Esophagus squamous epithelium (tissue), 5 donors: ENCODE measurements around the gene NUDT22. TPM values are rescaled to one million over a fixed set of nuclear protein-coding genes. Genes with fewer than 3 reads are reported as not detected.

ENCODE experiments used
- DNase-seq: peaks from one replicate; lab custom pipeline; 2025; lab: John Stamatoyannopoulos, UW
- H3K27ac ChIP-seq, 4 donors: fragments of 200-600 bp; sonication (generic); one replicate each; pipeline ENCODE4 v1.5.1; 2016 to 2019; ENCODE audit warnings: mild to moderate bottlenecking in 1 of 4
- H3K27me3 ChIP-seq, 4 donors: fragments of 200-600 bp; sonication (generic); 1 replicate in 3 of 4; 2 replicates in 1 of 4; pipeline versions ENCODE4 v1.5.1 to v1.6.0; 2017 to 2021; ENCODE audit warnings: antibody characterized with exemption in 1 of 4
- H3K36me3 ChIP-seq, 3 donors: fragments of 200-600 bp; sonication (generic); one replicate each; pipeline ENCODE4 v1.5.1; 2016 to 2019
- H3K4me1 ChIP-seq, 3 donors: fragments of 200-600 bp; sonication (generic); one replicate each; pipeline ENCODE4 v1.5.1; 2017 to 2019
- H3K4me3 ChIP-seq, 4 donors: fragments of 200-600 bp; sonication (generic); 1 replicate in 3 of 4; 2 replicates in 1 of 4; pipeline ENCODE4 v1.5.1; 2016 to 2019; ENCODE audit warnings: mild to moderate bottlenecking in 2 of 4, moderate library complexity in 1 of 4
- H3K9me3 ChIP-seq, 3 donors: fragments of 200-600 bp; sonication (generic); one replicate each; pipeline ENCODE4 v1.5.1; 2016 to 2019
- POLR2A ChIP-seq, 4 donors: fragments of 450-650 bp; IDR thresholded peaks; one replicate each; pipeline ENCODE4 v1.6.1; 2017; ENCODE audit warnings: antibody characterized with exemption in 4 of 4, mild to moderate bottlenecking in 4 of 4, moderate library complexity in 3 of 4
- WGBS, 2 donors: methylation state at CpG; one replicate each; pipeline ENCODE4 v1.1.5; 2018; 5-methylcytosine and 5-hydroxymethylcytosine counted together
- intact Hi-C: fragments of 100-400 bp; cut with DNase I; formaldehyde crosslinking; loops from one replicate; pipeline ENCODE4 v1.15.0; 2022
- total RNA-seq, 4 donors: library from RNA; depleted of rRNA; stranded (reverse); fragments of >200 nt; gene quantifications; one replicate each; pipeline ENCODE4 v1.1.0, GENCODE V29; 2016
- TF ChIP-seq, protein P1 (sequence below), 6 experiments: fragments of 450-650 bp in 4 of 6; fragments of 200-600 bp in 2 of 6; sonication (generic) in 2 of 6; IDR thresholded peaks; one replicate each; pipeline ENCODE4 v1.5.1; 2016 to 2019; ENCODE audit warnings: antibody characterized with exemption in 6 of 6, mild to moderate bottlenecking in 4 of 6, moderate library complexity in 4 of 6
- donor health status: DM: yes; HTN: yes; CAD: no.

The NUDT22 gene
- total RNA-seq, 4 donors from 2014 or later, result 44.0 to 60.1 (median 50.7) TPM

- no peak overlapping the region for H3K4me3 ChIP-seq
- intact Hi-C loops, result loop anchor here (5.0 kb wide), 1 partner anchor 98 kb away; the partner anchor contains the start of gene CATSPERZ
- peaks cover 13 to 79% (median 37%) of the 10 kb centered on the region in 3 donors for H3K36me3 ChIP-seq
- no peak for DNase-seq
- H3K9me3 ChIP-seq, result no peaks in the 10 kb centered on the region
- peak overlapping the region in 3 of 4 donors; percentile 38 to 89 (median 87) for H3K27ac ChIP-seq
- H3K4me1 ChIP-seq, result peaks cover 4 to 52% (median 8%) of the 10 kb centered on the region in 3 donors
- no peak for TF ChIP-seq POLR2A (IDR thresholded peaks at IDR 0.05)
- TF ChIP-seq, protein P1, sequence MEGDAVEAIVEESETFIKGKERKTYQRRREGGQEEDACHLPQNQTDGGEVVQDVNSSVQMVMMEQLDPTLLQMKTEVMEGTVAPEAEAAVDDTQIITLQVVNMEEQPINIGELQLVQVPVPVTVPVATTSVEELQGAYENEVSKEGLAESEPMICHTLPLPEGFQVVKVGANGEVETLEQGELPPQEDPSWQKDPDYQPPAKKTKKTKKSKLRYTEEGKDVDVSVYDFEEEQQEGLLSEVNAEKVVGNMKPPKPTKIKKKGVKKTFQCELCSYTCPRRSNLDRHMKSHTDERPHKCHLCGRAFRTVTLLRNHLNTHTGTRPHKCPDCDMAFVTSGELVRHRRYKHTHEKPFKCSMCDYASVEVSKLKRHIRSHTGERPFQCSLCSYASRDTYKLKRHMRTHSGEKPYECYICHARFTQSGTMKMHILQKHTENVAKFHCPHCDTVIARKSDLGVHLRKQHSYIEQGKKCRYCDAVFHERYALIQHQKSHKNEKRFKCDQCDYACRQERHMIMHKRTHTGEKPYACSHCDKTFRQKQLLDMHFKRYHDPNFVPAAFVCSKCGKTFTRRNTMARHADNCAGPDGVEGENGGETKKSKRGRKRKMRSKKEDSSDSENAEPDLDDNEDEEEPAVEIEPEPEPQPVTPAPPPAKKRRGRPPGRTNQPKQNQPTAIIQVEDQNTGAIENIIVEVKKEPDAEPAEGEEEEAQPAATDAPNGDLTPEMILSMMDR (IDR thresholded peaks at IDR 0.05), result peak; percentile 66 to 87 (median 73)
- WGBS, 2 donors, result 19 to 30% methylated on average over 7 of the region's 7 CpGs
- no peaks in the 10 kb centered on the region for H3K27me3 ChIP-seq
These were observed 21.5 kb upstream of the NUDT22 start for GRCh38 chr11:64204464-64204989.

GRCh38 chr11:64206457-64207255, 19.4 kb upstream of the NUDT22 start, which contains the start of gene FERMT3:
Gene FERMT3 (plus strand): TSS chr11:64206721. CDS start chr11:64207365, 644 bp downstream.
- H3K4me1 ChIP-seq, result peaks cover 4 to 52% (median 8%) of the 10 kb centered on the region in 3 donors
- H3K27me3 ChIP-seq, result no peaks in the 10 kb centered on the region
- no peaks in the 10 kb centered on the region for H3K9me3 ChIP-seq
- H3K27ac ChIP-seq, result peak within 1 kb of the TSS; percentile 76 to 89 (median 82)
- 42% methylated on average over 7 of the region's 27 CpGs; no CpG with 5 or more reads in 1 of the 2 donors for WGBS, 2 donors
- peaks cover 13 to 73% (median 18%) of the 10 kb centered on the region in 3 donors for H3K36me3 ChIP-seq
- no peak for DNase-seq
- H3K4me3 ChIP-seq, result peak within 1 kb of the TSS; percentile 29 to 64 (median 42)
- intact Hi-C loops, result no loop called here
- TF ChIP-seq, protein P1 (IDR thresholded peaks at IDR 0.05), result peak in 1 of 6 experiments; percentile 7
- TF ChIP-seq POLR2A (IDR thresholded peaks at IDR 0.05), result peak in 1 of 4 donors; percentile 55

DNA sequence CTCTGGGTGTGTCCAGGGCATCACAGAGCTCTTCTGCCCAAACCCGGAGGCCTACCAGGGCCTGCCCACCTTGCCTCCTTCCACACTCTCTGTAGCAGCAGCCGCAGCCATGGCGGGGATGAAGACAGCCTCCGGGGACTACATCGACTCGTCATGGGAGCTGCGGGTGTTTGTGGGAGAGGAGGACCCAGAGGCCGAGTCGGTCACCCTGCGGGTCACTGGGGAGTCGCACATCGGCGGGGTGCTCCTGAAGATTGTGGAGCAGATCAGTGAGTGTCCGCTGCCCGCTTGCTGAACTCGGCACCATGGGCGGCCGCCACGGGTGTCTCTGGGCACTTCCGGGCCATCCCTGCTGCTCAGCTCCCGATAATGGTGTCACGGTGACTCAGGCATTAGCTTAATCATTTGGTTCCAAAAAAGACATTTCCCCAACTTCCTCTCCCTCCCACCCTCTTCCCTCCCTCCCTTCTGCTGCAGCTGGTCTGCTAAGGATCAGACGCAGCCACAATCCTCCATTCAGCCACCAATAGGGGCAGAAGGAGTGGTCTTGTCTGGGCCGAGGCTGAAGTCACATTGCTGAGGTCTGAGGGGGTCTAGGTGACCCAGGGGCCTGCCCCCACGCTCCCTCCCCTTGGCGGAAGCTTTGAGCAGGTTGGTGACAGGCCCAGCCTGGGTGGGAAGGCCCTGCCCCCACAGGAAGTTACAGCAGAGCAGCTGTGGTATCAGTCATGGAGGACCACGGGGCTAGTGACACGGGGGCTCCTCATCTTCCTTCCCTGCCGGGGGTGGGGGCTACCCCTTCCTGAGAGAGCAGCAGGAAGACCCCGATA, 18.6 kb upstream of the NUDT22 start:
- TF ChIP-seq, protein P1 (IDR thresholded peaks at IDR 0.05), result no peak
- peak in 2 of 4 donors; percentile 20 to 25 for TF ChIP-seq POLR2A (IDR thresholded peaks at IDR 0.05)
- H3K27me3 ChIP-seq, result no peaks in the 10 kb centered on the region
- intact Hi-C loops, result no loop called here
- peak overlapping the region; percentile 29 to 64 (median 42) for H3K4me3 ChIP-seq
- H3K27ac ChIP-seq, result peak overlapping the region; percentile 76 to 89 (median 82)
- H3K36me3 ChIP-seq, result peaks cover 13 to 68% (median 18%) of the 10 kb centered on the region in 3 donors
- no peak for DNase-seq
- 52 to 77% methylated on average over 12 to 15 of the region's 30 CpGs for WGBS, 2 donors
- H3K9me3 ChIP-seq, result no peaks in the 10 kb centered on the region
- H3K4me1 ChIP-seq, result peaks cover 4 to 52% (median 8%) of the 10 kb centered on the region in 3 donors

DNA sequence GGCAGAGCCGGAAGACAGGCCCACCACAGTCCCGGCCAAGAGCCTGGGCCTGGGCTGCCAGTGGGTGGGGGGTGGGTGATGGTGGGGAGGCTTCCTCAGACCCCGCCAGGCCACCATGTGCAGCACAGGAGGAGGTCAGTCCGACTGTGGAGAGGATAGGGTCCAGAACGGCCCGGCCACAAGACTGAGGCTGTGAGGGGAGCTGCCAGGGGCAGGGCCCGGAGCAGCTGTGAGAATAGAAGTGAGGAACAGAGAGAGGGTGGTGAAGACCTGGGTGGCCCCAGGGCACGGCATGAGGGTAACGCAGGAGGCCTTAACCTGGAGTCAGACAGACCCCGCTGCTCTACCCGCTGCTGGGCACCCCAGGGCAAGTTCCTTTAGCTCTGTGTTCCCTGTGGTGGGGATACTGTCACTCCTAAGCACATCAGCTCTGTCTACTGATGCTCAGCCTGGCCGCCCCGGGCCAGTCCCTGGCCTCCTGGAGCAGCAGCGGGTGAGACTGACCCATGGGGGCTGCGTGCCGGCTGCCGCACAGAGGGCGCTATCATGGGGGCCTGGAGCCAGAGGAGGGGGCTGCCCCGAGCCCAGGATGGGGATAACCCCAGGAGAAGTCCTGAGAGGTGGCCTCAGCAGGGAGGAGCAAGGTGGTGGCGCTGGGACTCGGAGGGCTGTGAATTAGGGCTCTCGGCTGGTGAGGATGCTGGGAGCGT, 17.8 kb upstream of the NUDT22 start:
- intact Hi-C loops, result no loop called here
- Histone ChIP-seq H3K27ac (peak overlapping the region; percentile 76 to 89 (median 82)), H3K4me3 (peak overlapping the region in 3 of 4 donors; percentile 39 to 64 (median 46)), H3K36me3 (peaks cover 6 to 60% (median 10%) of the 10 kb centered on the region in 3 donors), H3K4me1 (peaks cover 4 to 52% (median 8%) of the 10 kb centered on the region in 3 donors), H3K27me3 (no peaks in the 10 kb centered on the region), H3K9me3 (no peaks in the 10 kb centered on the region)
- no peak for DNase-seq
- TF ChIP-seq, protein P1 (IDR thresholded peaks at IDR 0.05), result no peak
- no peak for TF ChIP-seq POLR2A (IDR thresholded peaks at IDR 0.05)
- WGBS, 2 donors, result 77 to 80% methylated on average over 6 to 9 of the region's 23 CpGs
